Common myeloid progenitor, CD34-positive (primary cell): Measurements from ENCODE around the gene TFF2.

Experiments
- CTCF ChIA-PET: fragments of 350-600 bp; sonication (Branson Sonifier 250); formaldehyde crosslinking; loops from one replicate; lab custom pipeline; 2021; ENCODE audit warnings: antibody characterized with exemption; lab: Charles Lee
- POLR2A ChIA-PET: fragments of 350-600 bp; sonication (Branson Sonifier 250); formaldehyde crosslinking; loops from one replicate; lab custom pipeline; 2021; ENCODE audit warnings: antibody characterized with exemption; lab: Charles Lee
- DNase-seq, 3 donors: peaks; one replicate each; pipeline versions ENCODE4 v3.0.0 to v3.0.0-alpha.2; 2013
- H3K27ac ChIP-seq, 2 experiments: 1 replicate in 1 of 2; 2 replicates in 1 of 2; pipeline ENCODE4 v1.7.0; 2013; ENCODE audit warnings: inconsistent platforms in 2 of 2, low read length in 2 of 2, mild to moderate bottlenecking in 2 of 2, low read depth in 1 of 2, moderate library complexity in 1 of 2; ENCODE audit not compliant: severe bottlenecking in 2 of 2, insufficient read depth in 1 of 2, poor library complexity in 1 of 2
- H3K27me3 ChIP-seq, 5 experiments: replicated peaks in 2 of 5; 1 replicate in 3 of 5; 2 replicates in 2 of 5; pipeline versions ENCODE4 v1.6.1 to v1.7.0; 2013; ENCODE audit warnings: low read length in 4 of 5, mild to moderate bottlenecking in 2 of 5, moderate library complexity in 2 of 5, inconsistent platforms in 1 of 5; ENCODE audit not compliant: insufficient read depth in 5 of 5, control insufficient read depth in 4 of 5
- H3K36me3 ChIP-seq, 4 experiments: 1 replicate in 2 of 4; 2 replicates in 2 of 4; pipeline versions ENCODE4 v1.6.1 to v1.7.0; 2013; ENCODE audit warnings: low read length in 3 of 4, control low read depth in 1 of 4, mild to moderate bottlenecking in 1 of 4; ENCODE audit not compliant: control insufficient read depth in 4 of 4, insufficient read depth in 4 of 4
- H3K4me1 ChIP-seq, 4 experiments: 1 replicate in 3 of 4; 2 replicates in 1 of 4; pipeline versions ENCODE4 v1.6.1 to v1.7.1; 2013; ENCODE audit warnings: low read length in 3 of 4, mild to moderate bottlenecking in 3 of 4, control low read depth in 1 of 4, inconsistent platforms in 1 of 4, moderate library complexity in 1 of 4; ENCODE audit not compliant: control insufficient read depth in 4 of 4, insufficient read depth in 4 of 4; ENCODE audit errors: control extremely low read depth in 1 of 4
- H3K4me3 ChIP-seq, 7 experiments: 1 replicate in 4 of 7; 2 replicates in 3 of 7; pipeline versions ENCODE4 v1.5.1 to v1.7.0; 2013; ENCODE audit warnings: mild to moderate bottlenecking in 7 of 7, low read length in 6 of 7, moderate library complexity in 6 of 7, inconsistent platforms in 2 of 7, low read depth in 2 of 7, control low read depth in 1 of 7; ENCODE audit not compliant: insufficient read depth in 4 of 7, control insufficient read depth in 1 of 7; ENCODE audit errors: extremely low read depth in 1 of 7
- H3K9me3 ChIP-seq, 5 experiments: 1 replicate in 4 of 5; 2 replicates in 1 of 5; pipeline versions ENCODE4 v1.6.1 to v1.7.1; 2013; ENCODE audit warnings: low read length in 4 of 5, mild to moderate bottlenecking in 2 of 5, inconsistent platforms in 1 of 5, low read depth in 1 of 5, moderate library complexity in 1 of 5; ENCODE audit not compliant: control insufficient read depth in 4 of 5, insufficient read depth in 2 of 5; ENCODE audit errors: control extremely low read depth in 1 of 5
- WGBS: methylation state at CpG from one replicate; pipeline ENCODE4 v1.1.5; 2013; ENCODE audit not compliant: insufficient coverage; 5-methylcytosine and 5-hydroxymethylcytosine counted together

TFF2 gene

DNA sequence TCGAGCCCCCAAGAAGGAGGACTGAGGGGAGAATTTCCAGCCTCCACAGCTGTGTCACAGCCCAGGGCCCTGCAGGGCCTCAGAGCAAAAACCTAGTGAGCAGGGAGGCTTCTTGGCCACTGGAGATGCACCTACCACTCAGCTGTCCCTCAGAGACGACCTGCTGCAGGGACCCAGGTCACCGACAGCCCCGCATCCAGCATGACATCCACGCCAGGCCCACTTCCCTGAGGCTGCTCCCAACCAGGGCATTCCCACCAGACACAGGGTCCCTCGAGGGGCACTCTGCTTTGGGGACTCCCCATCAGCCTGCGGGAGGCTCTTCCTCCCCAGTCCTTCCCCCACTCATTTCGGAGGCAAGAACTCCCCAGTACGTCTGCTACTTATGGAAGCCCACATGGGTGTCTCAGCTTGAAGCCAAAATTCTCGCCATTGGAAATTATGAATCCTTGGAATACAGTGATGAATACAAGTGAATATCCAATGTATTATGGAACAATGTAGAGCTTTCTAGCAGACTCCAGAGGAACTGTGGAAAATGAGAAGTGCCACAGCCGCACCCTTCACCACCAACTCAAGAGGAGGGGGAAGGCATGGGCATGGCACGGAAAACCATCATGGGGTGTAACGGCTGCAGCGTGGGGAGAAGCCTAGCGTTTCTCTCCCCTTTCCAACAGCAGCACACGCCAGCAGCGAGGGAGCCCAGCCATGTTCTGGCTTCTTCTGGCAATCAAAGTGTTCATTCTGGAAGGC is 42.5 kb downstream of the TFF2 start:
- POLR2A ChIA-PET: no interaction called here
- H3K27ac ChIP-seq: no peak overlapping the region
- CTCF ChIA-PET: interaction anchor here (0.6 to 5.8 kb wide), 11 partner anchors 11 to 227 kb away, joined by 3 to 43 read pairs (median 10); partner anchors contain the start of gene TFF1

DNA sequence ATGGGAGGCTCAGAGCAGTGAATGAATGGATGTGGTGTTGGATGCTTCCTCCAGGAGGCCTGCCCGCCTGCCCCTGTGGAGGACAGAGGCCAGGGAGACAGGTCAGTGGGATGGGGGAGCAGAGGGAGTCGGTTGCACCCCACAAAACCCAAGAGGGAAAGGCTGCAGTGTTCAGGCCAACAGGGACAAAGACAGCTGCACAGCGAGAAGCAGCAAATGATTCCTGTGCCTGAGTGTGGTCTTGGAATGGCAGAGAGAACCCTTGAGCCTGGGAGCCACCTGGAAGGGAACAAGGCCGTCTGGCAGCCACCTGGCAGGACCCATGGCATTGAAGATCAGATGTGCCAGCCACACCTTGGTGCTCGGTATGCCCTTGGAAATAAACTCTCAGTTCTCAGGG is 43.7 kb downstream of the TFF2 start:
- no peaks in the 10 kb centered on the region for H3K9me3 ChIP-seq
- POLR2A ChIA-PET: interaction anchor here (0.8 kb wide), 1 partner anchor 56 kb away, joined by 3 read pairs; no protein-coding TSS in a partner anchor
- no peak for DNase-seq
- H3K4me1 ChIP-seq: peaks cover 13 to 65% (median 52%) of the 10 kb centered on the region in 4 experiments
- H3K27me3 ChIP-seq: no peaks in the 10 kb centered on the region
- H3K36me3 ChIP-seq: no peaks in the 10 kb centered on the region
- CTCF ChIA-PET: interaction anchor here (0.6 to 1.6 kb wide), 4 partner anchors 16 to 115 kb away, joined by 3 to 6 read pairs (median 4); no protein-coding TSS in a partner anchor
- 90% methylated on average over 5 of the region's 5 CpGs for WGBS
- peak overlapping the region in 1 of 2 experiments; percentile 29 for H3K27ac ChIP-seq
- H3K4me3 ChIP-seq: peak overlapping the region in 3 of 7 experiments; percentile 4 to 33 (median 27)

More for the DNA sequence above, 42.5 kb downstream of the TFF2 start:
- WGBS: 51% methylated on average over 15 of the region's 17 CpGs
- H3K9me3 ChIP-seq: no peaks in the 10 kb centered on the region
- H3K4me3 ChIP-seq: peak overlapping the region in 1 of 7 experiments; percentile 25
- H3K4me1 ChIP-seq: peaks cover 13 to 54% (median 46%) of the 10 kb centered on the region in 4 experiments
- no peaks in the 10 kb centered on the region for H3K36me3 ChIP-seq
- H3K27me3 ChIP-seq: no peaks in the 10 kb centered on the region
- DNase-seq: peak in 2 of 3 donors; percentile 53 to 57

DNA sequence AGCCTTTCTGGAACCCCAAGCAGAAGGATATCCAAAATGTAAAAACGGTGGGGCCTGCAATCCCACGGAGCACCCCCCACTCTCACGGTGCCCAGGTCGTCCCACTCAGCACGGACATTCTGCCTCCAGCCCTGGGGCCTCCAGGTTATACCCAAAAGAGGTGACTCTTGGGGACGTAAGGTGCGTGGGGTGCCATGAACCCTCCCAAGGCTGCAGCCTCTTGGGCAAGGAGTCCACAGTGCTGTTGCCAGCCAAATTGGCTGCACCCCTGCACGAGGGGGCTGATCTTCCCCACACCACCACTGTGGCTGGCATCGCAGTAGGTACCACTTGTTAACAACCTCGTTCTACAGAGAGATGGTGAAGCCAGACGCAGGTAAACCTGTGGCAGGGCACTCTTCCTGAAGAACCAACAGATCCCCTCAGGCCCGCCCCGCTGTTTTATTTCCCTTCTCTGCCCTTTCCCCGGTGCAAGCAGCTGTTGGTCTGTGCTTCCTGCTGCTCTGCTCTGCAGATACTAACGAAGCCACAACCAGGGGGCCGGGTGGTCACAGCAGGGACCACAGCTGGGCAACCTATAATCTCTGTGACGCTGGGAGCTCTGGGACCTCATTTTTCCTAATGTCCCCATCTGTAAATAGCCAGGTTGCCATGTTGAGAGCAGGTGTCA is 44.3 kb downstream of the TFF2 start:
- H3K36me3 ChIP-seq: no peaks in the 10 kb centered on the region
- H3K4me3 ChIP-seq: peak overlapping the region in 3 of 7 experiments; percentile 4 to 33 (median 27)
- peak; percentile 20 to 87 (median 84) for DNase-seq
- H3K27me3 ChIP-seq: no peaks in the 10 kb centered on the region
- H3K4me1 ChIP-seq: peaks cover 13 to 71% (median 58%) of the 10 kb centered on the region in 4 experiments
- POLR2A ChIA-PET: interaction anchor here (0.8 kb wide), 1 partner anchor 56 kb away, joined by 3 read pairs; no protein-coding TSS in a partner anchor
- H3K9me3 ChIP-seq: no peaks in the 10 kb centered on the region
- H3K27ac ChIP-seq: peak overlapping the region in 1 of 2 experiments; percentile 29
- 38% methylated on average over 16 of the region's 17 CpGs for WGBS
- CTCF ChIA-PET: interaction anchor here (0.6 to 1.6 kb wide), 4 partner anchors 16 to 115 kb away, joined by 3 to 6 read pairs (median 4); no protein-coding TSS in a partner anchor

DNA sequence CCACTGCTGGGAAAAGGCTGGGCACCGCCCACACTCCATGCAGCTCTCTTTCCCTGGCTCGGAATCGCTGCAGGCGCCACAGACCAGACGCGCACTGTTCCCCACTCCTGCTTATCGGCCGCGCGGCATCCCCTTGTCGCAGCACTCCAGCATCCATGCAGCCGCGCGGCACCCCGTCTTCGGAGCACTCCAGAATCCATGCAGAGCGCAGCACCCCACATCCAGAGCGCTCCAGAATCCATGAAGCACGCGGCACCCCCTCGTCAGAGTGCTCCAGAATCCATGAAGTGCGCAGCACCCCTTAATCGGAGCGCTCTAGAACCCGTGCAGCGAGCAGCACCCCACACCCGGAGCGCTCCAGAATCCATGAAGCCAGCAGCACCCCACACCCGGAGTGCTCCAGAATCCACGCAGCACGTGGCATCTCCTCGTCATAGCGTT is 45.1 kb downstream of the TFF2 start:
- WGBS: 97% methylated on average over 33 of the region's 33 CpGs
- Histone ChIP-seq H3K9me3 (no peaks in the 10 kb centered on the region), H3K27me3 (no peaks in the 10 kb centered on the region), H3K27ac (no peak overlapping the region), H3K4me3 (no peak overlapping the region), H3K36me3 (no peaks in the 10 kb centered on the region), H3K4me1 (peaks cover 13 to 78% (median 62%) of the 10 kb centered on the region in 4 experiments)
- ChIA-PET CTCF (interaction anchor here (1.6 kb wide), 1 partner anchor 116 kb away, joined by 6 read pairs; no protein-coding TSS in a partner anchor), POLR2A (no interaction called here)
- no peak for DNase-seq

DNA sequence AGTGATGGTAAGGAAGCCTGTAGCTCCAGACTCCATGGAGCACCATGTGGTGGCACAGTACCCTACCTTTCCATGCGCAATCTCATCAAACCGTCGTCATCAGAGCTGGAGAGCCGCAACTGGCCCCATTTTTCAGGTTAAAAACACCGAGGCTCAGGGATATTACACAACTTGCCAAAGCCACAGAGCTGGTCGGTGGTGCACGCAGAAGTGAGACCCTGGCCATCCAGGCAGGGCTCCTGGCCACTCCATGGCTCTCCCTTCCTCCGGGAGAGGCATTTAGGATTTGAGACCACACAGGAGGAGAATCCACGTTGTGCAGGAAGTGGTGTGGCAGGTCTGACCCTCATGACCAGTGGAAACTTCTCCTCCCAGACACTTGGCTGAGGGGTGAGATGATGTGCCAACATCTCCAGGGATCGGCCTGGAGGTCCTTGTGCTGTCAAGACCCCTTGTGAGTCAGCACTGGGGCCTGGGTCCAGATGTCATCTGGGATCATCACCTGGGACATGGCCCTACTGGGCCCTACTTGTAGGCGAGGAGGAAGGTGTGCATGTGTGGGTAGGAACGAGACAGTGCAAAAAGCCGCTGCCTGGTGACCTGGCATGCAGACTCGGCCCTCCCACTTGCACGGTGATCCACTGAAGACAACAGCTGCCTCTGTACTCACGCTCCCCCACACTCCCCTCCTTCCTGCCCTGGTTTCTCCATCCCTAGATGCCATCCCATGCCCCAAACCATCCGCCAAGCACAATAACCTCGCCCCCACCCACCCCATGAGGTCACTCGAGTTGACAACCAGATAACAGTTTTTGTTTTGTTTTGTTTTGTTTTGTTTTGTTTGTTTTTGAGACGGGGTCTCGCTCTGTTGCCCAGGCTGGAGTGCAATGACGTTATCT is 46.0 kb downstream of the TFF2 start:
- H3K9me3 ChIP-seq: no peaks in the 10 kb centered on the region
- WGBS: 93% methylated on average over 9 of the region's 22 CpGs
- CTCF ChIA-PET: interaction anchor here (1.5 kb wide), 1 partner anchor 151 kb away, joined by 3 read pairs; no protein-coding TSS in a partner anchor
- POLR2A ChIA-PET: no interaction called here
- DNase-seq: no peak
- no peak overlapping the region for H3K27ac ChIP-seq
- H3K4me1 ChIP-seq: peaks cover 13 to 71% (median 57%) of the 10 kb centered on the region in 4 experiments
- H3K27me3 ChIP-seq: no peaks in the 10 kb centered on the region
- no peak overlapping the region for H3K4me3 ChIP-seq
- no peaks in the 10 kb centered on the region for H3K36me3 ChIP-seq

DNA sequence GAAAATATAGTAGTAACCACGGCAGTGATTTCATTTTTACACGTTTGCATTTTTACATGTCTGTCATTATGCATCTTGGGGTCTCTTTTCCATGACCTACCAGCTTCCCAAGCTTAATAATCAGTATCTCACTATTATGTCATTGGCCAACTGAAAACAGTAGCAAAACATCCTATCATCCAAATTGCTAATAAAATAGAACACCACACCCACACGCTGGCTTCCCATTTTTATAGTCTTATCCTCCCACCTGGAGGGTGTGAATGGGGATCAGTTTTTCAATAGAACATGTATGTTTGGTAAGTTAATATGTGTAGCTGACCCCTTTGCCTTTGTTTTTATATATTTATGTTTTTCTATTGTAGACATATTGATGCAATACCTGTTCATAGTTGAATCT is 47.4 kb downstream of the TFF2 start:
- H3K36me3 ChIP-seq: peaks cover 0 to 3% (median 0%) of the 10 kb centered on the region in 4 experiments
- H3K27ac ChIP-seq: no peak overlapping the region
- H3K27me3 ChIP-seq: no peaks in the 10 kb centered on the region
- 100% methylated on average over 1 of the region's 3 CpGs for WGBS
- POLR2A ChIA-PET: no interaction called here
- peaks cover 8 to 66% (median 45%) of the 10 kb centered on the region in 4 experiments for H3K4me1 ChIP-seq
- H3K9me3 ChIP-seq: no peaks in the 10 kb centered on the region
- no peak overlapping the region for H3K4me3 ChIP-seq
- DNase-seq: no peak
- CTCF ChIA-PET: interaction anchor here (1.5 to 1.7 kb wide), 3 partner anchors 15 to 152 kb away, joined by 3 read pairs; no protein-coding TSS in a partner anchor
